DMS114 treated with DMSO at 0.1 percent for 48 hours (cell line): ENCODE results near the gene SUMO3.

Experiments used
- DNase-seq: peaks from one replicate; lab custom pipeline; 2025; ENCODE audit not compliant: unreplicated experiment; lab: John Stamatoyannopoulos, UW

Gene SUMO3

DNA sequence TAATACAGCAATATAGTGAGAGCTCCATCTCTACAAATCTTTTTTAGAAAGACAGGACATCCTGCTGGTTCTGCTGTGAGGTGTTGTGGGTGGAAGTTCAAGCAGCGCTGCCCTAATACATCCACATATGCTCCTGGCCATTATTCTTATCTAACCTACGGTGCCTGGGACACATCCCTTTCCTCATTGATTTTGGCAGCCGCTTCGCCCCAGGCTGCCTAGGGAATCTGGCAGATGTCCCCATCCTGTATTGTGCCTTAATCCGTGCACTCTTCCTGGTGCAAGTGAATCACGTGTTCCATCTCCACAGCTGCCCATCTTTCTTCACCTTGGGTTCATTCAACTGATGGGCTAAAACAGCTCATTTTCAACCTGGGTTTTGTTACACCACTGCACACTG, 13.1 kb downstream of the SUMO3 start:
- no peak for DNase-seq

DNA sequence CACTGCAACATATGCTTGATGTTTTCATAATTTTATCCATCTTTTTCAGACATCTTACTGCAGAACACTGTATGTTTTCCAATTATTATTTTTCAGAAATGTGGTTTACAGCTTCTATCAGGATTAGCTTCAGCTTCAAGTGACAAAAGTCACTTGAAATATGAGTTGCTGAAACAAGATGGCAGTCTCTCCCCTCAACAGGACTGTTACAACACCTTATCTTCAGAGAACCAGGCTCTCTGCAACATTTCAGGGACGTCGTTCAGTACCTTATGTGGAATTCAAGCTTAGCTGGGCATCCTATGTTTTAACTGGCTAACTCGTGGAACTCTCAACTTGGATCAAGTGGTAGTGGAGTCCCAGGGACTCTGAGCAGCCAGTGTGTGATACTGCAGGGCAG, 14.2 kb downstream of the SUMO3 start:
- no peak for DNase-seq

DNA sequence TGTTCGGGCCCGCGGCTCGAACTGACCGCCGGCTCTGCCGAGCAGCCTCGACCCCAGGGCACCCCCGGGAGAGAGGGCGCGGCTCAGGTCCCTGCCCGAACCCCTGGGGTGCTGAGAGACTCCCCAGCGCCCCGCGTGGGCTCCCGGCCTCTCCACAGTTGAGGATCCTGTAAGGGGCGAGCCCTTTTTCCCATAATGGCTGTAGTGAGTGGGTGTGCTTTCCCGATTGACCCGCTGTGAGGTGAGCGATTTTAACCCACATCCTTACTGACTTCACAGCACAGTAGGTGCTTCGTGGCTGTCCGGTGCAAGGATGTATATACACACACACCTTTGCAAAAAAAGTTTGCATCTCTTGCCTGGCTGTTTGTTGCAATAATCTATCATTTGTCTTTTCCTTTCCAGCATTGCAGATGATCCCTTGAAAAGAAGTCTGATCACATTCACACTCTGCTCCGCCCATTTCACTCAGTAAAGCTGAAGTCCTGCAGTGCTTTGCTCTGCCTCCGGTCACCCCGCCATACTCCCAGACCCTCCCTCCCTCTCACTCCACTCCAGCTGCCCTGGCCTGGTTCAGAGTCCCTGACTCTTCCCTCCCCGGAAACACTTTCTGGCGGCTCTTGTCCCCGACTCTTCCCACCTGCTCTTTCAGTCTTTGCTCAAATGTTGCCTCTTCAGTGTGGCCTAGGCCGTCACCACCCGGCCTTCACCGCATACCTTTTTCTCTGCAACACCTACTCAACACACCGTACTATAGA, 15.3 kb downstream of the SUMO3 start:
- DNase-seq, result no peak

DNA sequence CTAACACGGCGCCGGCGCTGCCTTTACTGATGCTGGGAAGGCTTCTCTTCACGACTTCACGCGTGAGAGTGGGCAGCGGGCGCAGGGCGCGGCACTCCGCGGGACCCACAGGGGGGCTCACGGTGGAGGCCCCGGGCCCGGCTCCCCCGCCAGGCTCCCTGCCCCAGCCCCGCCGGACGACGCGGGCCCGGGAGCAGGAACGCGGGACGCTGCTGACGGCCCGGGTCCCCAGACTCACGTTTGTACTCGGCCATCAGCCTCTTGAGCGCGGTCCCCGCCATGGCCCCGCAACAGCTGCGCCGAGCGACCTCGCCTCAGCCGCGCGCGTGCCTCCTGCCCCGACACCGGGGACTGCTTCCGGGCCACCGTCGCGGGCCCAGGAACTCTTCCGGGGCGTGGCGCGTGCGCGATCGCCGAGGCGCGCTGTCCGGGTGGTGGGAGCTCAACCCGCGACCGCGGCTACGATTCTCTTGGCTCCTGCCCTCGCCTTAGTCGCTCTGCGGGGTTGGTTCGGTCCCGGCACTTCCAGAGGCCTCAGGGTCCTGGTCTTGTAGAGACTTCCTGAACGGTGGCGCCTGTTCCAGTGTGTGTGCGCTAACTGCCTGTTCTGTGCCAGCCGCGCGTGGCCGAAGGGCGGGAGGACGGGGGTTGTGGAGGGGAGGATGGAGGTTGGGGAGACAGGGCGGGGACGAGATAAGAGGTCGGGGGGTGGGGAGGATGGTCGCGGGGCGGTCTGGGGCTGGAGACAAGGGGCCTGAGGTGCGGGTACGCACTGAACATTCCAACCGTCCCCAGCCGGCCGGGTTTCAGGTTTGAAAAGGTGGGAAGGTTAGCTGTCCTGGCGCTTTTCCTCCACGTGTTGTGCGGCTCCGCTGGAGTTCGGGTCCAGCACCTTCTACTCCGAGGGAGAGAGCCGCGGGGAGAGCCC, 16.1 kb downstream of the SUMO3 start, which contains the start of gene UBE2G2:
TSS of gene UBE2G2 (minus strand) at position 353 of the 928 bp plus-strand sequence. CDS start at position 281, 72 bp downstream.
- peak; percentile 49 for DNase-seq

DNA sequence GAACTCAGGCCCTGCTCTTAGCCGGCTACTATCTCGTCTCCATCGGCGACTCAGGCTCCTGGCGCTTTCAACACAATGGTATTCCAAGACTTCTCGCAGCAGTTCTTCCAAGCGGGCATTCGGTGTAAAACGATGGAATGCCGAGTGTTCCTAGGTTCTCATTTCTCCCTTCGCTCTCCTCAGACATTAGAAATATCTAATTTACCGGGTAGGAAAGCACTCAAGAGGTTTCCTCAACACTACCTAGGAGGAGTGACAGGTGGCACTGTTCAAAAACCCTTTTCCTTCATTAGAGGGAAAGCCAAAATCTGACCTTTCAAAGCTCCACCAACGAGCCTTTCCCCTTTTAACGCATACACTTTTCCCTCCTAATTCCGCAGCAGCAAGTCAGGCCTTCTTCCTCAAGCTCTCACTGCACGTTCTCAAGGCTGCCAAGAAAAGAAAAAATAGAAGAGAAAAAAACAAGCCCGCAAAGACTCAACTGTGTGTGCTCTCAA, 16.8 kb downstream of the SUMO3 start:
- no peak for DNase-seq

DNA sequence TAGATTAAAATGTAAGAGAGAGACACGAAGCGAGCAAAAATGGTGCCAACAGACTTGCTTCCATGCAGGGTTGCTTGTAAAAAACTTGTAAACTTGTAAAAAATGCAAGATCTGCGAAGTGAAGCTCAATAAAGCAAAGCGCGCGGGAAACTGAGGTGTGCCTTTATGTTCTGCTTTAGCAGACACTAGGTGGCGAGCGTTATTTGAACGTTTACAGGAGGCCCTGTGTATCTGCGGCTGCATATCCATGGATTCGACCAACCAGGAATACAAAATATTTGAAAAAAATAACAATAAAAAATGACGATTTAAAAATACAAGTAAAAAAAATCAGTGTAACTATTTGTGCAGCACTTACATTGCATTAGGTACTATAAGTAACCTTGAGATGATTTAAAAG, 17.8 kb downstream of the SUMO3 start:
- DNase-seq, result peak; percentile 7

DNA sequence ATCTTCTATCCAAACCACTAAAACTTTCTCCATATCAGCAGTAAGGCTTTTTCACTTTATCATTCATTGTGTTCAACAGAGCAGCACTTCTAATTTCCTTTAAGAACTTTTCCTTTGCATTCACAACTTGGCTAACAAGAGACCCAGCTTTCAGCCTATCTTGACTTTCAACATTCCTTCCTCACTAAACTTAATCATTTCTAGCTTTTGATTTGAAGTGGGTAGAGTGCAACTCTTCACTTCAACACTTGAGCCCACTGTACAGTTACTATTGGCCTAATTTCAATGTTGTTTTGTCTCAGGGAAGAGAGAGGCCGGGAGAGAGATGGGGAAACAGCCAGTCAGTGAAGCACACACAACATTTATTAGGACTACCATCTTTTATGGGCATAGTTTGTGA, 18.2 kb downstream of the SUMO3 start:
- no peak for DNase-seq

DNA sequence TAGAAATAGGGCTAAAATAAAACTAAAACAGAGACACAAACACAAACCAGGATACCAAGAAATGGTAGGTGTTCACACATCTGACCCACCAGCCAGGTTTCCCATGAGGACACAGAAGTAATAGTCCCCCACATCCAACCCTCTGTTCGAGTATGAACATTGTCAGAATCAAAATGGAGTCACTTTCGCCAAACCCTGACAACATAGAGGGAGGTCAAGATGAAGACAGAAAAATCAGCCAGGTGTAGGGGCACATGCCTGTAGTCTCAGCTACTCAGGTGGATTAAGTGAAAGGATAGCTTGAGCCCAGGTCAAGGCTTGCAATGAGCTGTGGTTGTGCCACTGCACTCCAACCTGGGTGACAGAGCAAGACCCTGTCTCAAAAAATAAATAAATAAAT, 20.1 kb downstream of the SUMO3 start:
- DNase-seq, result no peak

DNA sequence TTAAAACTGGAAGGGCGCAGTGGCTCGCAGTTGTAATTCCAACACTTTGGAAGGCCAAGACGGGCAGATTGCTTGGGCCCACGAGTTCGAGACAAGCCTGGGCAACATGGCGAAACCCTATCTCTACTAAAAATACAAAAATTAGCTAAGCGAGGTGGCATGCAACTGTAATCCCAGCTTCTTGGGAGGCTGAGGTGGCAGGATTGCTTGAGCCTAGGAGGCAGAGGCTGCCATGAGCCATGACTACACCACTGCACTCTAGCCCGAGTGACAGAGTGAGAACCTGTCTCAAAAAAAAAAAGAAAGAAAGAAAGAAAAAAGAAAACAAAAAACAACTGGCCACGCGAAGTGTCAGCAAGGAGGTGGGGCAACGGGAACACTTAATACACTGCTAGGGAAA, 22.5 kb downstream of the SUMO3 start:
- no peak for DNase-seq

DNA sequence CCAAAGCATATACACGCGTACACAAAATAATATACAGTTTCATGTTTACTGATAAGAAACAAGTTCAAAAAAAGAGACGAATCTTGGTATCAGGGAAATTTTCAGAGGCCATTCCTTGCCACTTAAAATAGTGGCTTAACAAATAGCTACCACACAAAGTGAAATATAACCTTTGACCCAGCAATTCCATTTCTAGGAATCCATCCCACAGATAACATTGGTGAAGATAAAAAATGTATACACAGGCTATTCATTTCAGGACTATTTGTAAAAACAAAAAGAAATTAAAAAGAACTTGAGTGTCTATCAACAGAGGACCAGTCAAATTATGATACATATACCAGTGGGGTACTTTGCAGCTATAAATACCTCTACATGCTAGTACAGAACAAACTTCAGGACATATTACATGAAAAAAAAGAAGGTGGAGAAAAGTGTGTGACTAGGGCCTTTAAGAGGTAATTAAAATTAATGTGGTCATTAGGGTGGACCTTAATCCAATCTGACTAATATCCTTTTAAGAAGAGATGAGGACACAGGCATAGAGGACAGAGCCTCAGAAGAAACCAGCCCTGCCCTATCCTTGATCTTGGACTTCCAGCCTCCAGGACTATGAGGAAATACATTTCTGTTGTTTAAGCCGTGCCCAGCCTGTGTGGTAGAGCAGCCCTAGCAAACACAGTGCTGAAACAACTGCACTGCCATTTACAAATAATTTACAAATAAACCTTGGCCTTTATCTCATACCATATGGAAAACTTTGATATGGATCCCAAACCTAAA, 24.1 kb downstream of the SUMO3 start:
- no peak for DNase-seq

DNA sequence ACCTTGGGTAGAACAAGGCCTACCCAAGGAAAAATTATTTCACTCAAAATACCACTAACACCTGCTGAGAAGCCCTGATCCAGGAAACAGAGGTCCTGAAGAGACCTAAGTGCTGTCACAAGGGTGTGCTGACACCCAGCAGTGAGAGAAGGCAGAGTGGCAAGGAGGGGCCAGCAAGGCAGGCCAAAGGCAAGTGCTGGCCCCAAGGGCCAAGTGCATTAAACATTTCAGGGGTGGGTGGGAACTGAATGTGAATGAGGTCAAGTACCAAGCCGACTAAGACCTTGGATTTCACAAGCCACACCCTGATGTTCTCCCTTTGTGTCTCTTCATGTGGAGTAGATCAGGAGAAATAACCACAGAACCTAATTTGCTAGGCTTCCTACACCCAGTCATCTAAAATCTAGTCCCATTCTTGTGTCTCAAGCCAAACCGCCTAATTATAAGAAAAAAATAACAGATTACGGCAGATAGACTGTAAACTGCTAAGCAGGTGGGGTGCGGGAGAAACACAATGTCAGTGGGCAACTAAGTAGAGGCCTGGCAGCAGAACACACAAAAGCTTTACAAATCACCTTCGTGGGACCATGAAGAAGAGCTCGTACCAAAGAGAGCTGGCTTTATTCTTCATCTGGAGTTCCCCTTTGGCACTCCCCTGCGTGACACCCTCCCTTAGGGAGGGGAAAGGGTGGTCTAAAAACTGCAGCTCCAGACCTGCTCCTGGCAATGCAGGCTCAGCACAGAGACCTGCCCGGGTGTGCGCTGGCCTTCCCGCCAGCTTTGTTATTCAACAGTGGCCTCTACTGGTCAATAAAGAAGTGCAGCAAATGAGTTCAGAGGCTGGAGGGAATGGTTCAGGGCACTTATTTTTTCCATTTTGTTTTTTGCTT, 24.9 kb downstream of the SUMO3 start:
- peak; percentile 39 for DNase-seq

DNA sequence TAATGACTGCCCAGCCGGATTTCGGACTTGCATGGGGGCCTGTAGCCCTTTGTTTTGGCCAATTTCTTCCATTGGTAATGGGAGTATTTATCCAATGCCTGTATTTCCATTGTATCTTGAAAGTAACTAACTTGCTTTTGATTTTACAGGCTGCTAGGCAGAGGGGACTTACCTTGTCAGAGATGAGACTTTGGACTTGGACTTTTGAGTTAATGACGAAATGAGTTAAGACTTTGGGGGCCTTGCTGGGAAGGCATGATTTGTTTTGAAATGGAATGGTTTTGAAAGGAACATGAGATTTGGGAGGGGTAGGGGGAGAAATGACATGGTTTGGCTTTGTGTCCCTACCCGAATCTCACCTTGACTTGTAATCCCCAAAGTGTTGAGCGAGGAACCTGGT, 25.9 kb downstream of the SUMO3 start:
- DNase-seq, result no peak

DNA sequence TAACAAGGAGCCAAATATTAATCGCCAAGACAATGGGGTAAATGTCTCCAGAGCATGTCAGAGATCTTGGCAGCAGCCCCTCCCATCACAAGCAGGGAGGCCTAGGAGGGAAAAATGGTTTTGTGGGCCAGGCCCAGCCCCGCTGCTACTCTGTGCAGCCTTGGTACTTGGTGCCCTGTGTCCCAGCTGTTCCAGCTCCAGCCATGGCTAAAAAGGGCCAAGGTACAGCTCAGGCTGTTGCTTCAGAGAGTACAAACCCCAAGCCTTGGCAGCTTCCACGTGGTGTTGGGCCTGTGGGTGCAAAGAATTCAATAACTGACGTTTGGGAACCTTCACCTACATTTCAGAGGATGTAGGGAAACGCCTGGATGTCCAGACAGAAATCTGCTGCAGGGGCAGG, 26.6 kb downstream of the SUMO3 start:
- no peak for DNase-seq

DNA sequence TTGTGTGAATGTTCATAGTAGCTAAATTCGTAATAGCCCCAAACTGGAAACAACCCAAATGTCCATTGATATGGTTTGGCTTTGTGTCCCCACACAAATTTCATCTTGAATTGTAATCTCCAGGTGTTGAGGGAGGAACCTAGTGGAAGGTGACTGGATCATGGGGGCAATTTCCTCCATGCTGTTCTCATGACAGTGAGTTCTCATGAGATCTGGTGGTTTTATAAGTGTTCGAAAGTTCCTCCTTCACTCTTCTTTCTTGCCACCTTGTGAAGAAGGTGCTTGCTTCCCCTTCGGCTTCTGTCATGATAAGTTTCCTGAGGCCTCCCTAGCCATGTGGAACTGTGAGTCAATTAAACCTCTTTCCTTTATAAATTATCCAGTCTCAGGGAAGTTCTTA, 27.5 kb downstream of the SUMO3 start:
- no peak for DNase-seq

DNA sequence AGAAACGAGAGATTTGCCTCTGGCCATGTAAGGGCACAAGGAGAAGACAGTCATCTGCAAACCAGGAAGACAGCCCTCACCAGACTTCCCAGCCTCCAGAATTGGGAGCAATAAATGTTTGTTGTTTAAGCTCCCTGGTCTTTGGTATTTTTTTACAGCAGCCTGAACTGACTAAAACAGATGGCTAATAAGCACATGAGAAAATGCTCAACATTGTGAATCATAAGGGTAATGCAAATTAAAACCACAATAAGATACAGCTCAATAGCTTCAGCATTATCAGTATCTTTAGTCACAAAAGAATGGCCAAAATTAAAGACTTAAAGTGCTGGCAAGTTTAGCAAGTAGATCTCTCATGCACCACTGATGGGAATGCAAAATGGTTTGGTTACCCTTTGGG, 28.0 kb downstream of the SUMO3 start:
- no peak for DNase-seq

DNA sequence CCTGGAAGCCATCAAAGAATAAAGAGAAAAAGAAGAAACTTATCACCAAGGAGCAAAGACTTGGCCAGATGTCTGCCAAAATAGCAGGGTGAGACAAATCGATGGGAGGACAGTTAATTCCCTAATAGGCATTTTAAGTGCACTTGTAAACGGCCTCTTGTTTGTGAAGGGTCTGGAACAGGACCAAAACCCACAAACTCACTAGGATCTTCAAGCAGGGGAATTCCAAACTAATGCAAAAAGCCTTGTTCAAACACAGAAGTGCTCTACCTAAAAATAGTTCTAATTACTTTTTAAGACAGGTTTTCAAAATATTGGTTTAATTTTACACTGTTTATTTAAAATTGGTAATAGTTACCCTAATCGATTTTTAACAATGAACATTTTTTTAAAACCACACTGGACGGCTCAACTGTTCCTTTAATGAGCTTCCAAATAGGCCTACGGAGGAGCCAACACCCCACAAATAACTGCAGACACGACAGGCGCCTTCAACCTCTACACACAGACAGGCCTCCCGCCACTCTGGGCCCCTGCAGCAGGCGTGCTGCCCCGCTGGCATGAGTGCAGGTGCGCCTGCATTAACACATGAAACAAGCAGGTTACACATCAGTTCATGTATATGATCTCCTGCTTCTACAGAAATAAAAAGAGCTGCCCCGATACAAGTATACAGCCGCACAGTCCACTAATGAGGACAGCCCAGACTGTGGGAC, 32.1 kb downstream of the SUMO3 start:
- DNase-seq, result no peak

DNA sequence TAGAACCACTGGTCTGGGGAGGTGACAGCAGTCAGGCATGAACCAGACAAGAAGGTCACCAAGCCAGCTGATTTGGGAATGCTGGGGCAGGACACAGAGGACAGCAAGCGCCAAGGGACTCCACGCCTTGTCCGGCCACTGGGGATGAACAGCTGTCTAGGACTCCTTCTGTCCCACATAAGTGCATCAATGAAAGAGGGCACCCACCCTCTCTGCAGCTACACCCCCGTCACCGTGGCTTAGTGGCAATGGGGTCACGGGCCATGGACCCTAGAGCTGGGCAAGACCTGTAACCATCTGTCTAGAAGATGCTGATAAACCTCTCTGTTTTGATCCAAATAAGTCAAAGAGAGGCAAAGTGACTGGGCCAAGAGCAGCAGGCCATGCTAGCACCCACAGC, 33.1 kb downstream of the SUMO3 start:
- no peak for DNase-seq

DNA sequence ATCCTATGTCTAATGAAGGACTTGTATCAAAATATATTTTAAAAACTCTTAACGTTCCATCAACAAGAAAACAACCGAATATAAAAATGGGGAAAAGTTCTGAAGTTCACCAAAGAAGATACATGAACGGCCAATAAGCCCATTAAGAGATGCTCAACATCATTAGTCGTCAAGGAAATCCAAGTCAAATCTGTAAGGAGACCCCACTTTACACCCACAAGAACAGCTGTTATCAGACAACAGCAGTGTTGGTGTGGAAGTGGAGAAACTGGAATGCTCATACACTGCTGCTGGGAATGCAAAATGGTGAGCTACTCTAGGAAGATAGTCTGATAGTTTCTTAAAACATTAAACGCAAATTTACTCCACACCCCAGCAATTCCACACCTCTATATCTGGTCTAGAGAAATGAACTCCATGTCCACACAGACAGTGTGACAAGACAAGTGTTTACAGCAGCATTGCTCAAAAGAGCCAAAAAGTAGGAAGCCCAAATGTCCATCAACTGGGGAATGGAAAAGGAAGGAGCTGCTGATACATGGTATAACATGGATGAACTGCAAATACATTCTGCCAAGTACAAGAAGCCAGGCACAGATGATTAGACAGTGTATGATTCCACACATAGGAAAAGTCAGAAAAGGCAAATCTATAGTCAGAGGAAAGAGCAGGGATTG, 34.7 kb downstream of the SUMO3 start:
- DNase-seq, result no peak
